ENCODE data around the gene SDSL. TPM values are rescaled to one million over a fixed set of nuclear protein-coding genes. Genes with fewer than 3 reads are reported as not detected.

SDSL gene
- polyA plus RNA-seq, 3 donors = 4.6 to 10.0 (median 6.5) TPM

GRCh38 chr12:113402586-113403260 lies 19.5 kb upstream of the SDSL start:
- DNase-seq = no peak
- H3K27ac Mint-ChIP-seq = no peak overlapping the region

GRCh38 chr12:113403435-113404415 lies 18.5 kb upstream of the SDSL start, which contains the start of gene SDS:
Gene SDS (minus strand): TSS chr12:113403887. CDS start chr12:113399708, 4,179 bp downstream.
- Histone ChIP-seq H3K4me2 (replicated peaks; ENCODE audit: extremely low read depth, low read length, poor library complexity, severe bottlenecking) (peak within 1 kb of the TSS; percentile 77), H3K79me2 (ENCODE audit: insufficient read depth, low read length) (no peaks in the 10 kb centered on the region), H3K4me1 (ENCODE audit: control insufficient read depth in 1 of 2, insufficient read depth in 2 of 2, low read length in 2 of 2) (peaks cover 42 to 47% of the 10 kb centered on the region in 2 donors), H3K27me3 (ENCODE audit: control insufficient read depth in 2 of 2, insufficient read depth in 2 of 2, low read length in 2 of 2) (no peaks in the 10 kb centered on the region), H4K20me1 (ENCODE audit: insufficient read depth, low read length) (no peaks in the 10 kb centered on the region), H3K36me3 (replicated peaks in 1 of 2; ENCODE audit: control insufficient read depth in 1 of 2, insufficient read depth in 2 of 2, low read length in 2 of 2) (no peaks in the 10 kb centered on the region), H3K9me3 (replicated peaks in 1 of 2; ENCODE audit: control insufficient read depth in 1 of 2, insufficient read depth in 1 of 2, low read length in 2 of 2) (no peaks in the 10 kb centered on the region), H3K9ac (ENCODE audit: insufficient read depth, low read length, poor library complexity, severe bottlenecking) (peak within 1 kb of the TSS; percentile 61), H2AFZ (ENCODE audit: insufficient read depth, low read depth, low read length, poor library complexity, severe bottlenecking) (peak within 1 kb of the TSS; percentile 56), H3K4me3 (replicated peaks in 1 of 3; ENCODE audit: low read depth in 2 of 3, low read length in 3 of 3) (peak within 1 kb of the TSS; percentile 18 to 69 (median 29)), H3K27ac (ENCODE audit: low read depth in 1 of 2, low read length in 2 of 2) (peak within 1 kb of the TSS; percentile 33 to 69)
- Mint-ChIP-seq H3K27me3 (ENCODE audit: low read depth in 3 of 3) (peaks cover 3 to 6% (median 3%) of the 10 kb centered on the region in 3 donors), H3K27ac (peak within 1 kb of the TSS; percentile 82 to 93 (median 85)), H3K9me3 (no peaks in the 10 kb centered on the region), H3K36me3 (no peaks in the 10 kb centered on the region), H3K4me3 (peak within 1 kb of the TSS; percentile 61 to 95), H3K4me1 (peaks cover 40% of the 10 kb centered on the region)
- DNase-seq = peak; percentile 44 to 70 (median 58)
- WGBS (ENCODE audit: insufficient coverage) = 0% methylated on average over 1 of the region's 14 CpGs
- TF ChIP-seq, protein P1, sequence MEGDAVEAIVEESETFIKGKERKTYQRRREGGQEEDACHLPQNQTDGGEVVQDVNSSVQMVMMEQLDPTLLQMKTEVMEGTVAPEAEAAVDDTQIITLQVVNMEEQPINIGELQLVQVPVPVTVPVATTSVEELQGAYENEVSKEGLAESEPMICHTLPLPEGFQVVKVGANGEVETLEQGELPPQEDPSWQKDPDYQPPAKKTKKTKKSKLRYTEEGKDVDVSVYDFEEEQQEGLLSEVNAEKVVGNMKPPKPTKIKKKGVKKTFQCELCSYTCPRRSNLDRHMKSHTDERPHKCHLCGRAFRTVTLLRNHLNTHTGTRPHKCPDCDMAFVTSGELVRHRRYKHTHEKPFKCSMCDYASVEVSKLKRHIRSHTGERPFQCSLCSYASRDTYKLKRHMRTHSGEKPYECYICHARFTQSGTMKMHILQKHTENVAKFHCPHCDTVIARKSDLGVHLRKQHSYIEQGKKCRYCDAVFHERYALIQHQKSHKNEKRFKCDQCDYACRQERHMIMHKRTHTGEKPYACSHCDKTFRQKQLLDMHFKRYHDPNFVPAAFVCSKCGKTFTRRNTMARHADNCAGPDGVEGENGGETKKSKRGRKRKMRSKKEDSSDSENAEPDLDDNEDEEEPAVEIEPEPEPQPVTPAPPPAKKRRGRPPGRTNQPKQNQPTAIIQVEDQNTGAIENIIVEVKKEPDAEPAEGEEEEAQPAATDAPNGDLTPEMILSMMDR (IDR thresholded peaks at IDR 0.05) = no peak
- intact Hi-C loops (cut with micrococcal nuclease) = no loop called here

More at GRCh38 chr12:113402586-113403260, 19.5 kb upstream of the SDSL start:
- H3K36me3 Mint-ChIP-seq = no peaks in the 10 kb centered on the region
- Histone ChIP-seq H3K9ac (ENCODE audit: insufficient read depth, low read length, poor library complexity, severe bottlenecking) (no peak overlapping the region), H3K4me3 (replicated peaks in 1 of 3; ENCODE audit: low read depth in 2 of 3, low read length in 3 of 3) (no peak overlapping the region), H3K27me3 (ENCODE audit: control insufficient read depth in 2 of 2, insufficient read depth in 2 of 2, low read length in 2 of 2) (no peaks in the 10 kb centered on the region), H4K20me1 (ENCODE audit: insufficient read depth, low read length) (no peaks in the 10 kb centered on the region), H3K4me2 (replicated peaks; ENCODE audit: extremely low read depth, low read length, poor library complexity, severe bottlenecking) (no peak overlapping the region), H2AFZ (ENCODE audit: insufficient read depth, low read depth, low read length, poor library complexity, severe bottlenecking) (no peak overlapping the region), H3K4me1 (ENCODE audit: control insufficient read depth in 1 of 2, insufficient read depth in 2 of 2, low read length in 2 of 2) (peaks cover 32 to 37% of the 10 kb centered on the region in 2 donors), H3K79me2 (ENCODE audit: insufficient read depth, low read length) (no peaks in the 10 kb centered on the region), H3K9me3 (replicated peaks in 1 of 2; ENCODE audit: control insufficient read depth in 1 of 2, insufficient read depth in 1 of 2, low read length in 2 of 2) (no peaks in the 10 kb centered on the region), H3K36me3 (replicated peaks in 1 of 2; ENCODE audit: control insufficient read depth in 1 of 2, insufficient read depth in 2 of 2, low read length in 2 of 2) (no peaks in the 10 kb centered on the region), H3K27ac (ENCODE audit: low read depth in 1 of 2, low read length in 2 of 2) (no peak overlapping the region)
- H3K4me1 Mint-ChIP-seq = peaks cover 30% of the 10 kb centered on the region
- H3K27me3 Mint-ChIP-seq (ENCODE audit: low read depth in 3 of 3) = peaks cover 3 to 6% (median 4%) of the 10 kb centered on the region in 3 donors
- H3K9me3 Mint-ChIP-seq = no peaks in the 10 kb centered on the region
- peak overlapping the region in 1 of 2 donors; percentile 47 for H3K4me3 Mint-ChIP-seq
- 88% methylated on average over 19 of the region's 23 CpGs for WGBS (ENCODE audit: insufficient coverage)
- TF ChIP-seq, protein P1 (IDR thresholded peaks at IDR 0.05) = no peak
- intact Hi-C loops (cut with micrococcal nuclease) = no loop called here

Data from CD14-positive monocyte (primary cell).